H1 (cell line): ENCODE data around the gene ANAPC2. TPM values are rescaled to one million over a fixed set of nuclear protein-coding genes. Genes with fewer than 3 reads are reported as not detected.

Source experiments
- EP300 ChIP-seq, 2 experiments: IDR thresholded peaks; 1 replicate in 1 of 2; 2 replicates in 1 of 2; pipeline ENCODE4 v1.6.1; 2011 to 2012; ENCODE audit warnings: low read depth in 2 of 2, low read length in 2 of 2, mild to moderate bottlenecking in 2 of 2, borderline replicate concordance in 1 of 2, inconsistent platforms in 1 of 2, moderate library complexity in 1 of 2
- EZH2 ChIP-seq: fragments of 200-600 bp; sonication (generic); IDR thresholded peaks from 2 replicates; pipeline ENCODE4 v1.7.1; 2012; ENCODE audit warnings: low read depth, mild to moderate bottlenecking, moderate library complexity, low read length, inconsistent platforms; ENCODE audit not compliant: severe bottlenecking
- FOSL1 ChIP-seq: IDR thresholded peaks from 2 replicates; pipeline ENCODE4 v1.6.1; 2011; ENCODE audit warnings: mild to moderate bottlenecking, low read depth, low read length, moderate library complexity; ENCODE audit not compliant: insufficient read depth
- POU5F1 ChIP-seq: IDR thresholded peaks from 2 replicates; pipeline ENCODE4 v1.6.1; 2011; ENCODE audit warnings: low read depth, mild to moderate bottlenecking, low read length, moderate library complexity
- RBBP5 ChIP-seq: IDR thresholded peaks from 2 replicates; pipeline ENCODE4 v1.7.1; 2012; ENCODE audit warnings: low read depth, mild to moderate bottlenecking, inconsistent platforms, low read length, moderate library complexity, borderline replicate concordance
- SP4 ChIP-seq: IDR thresholded peaks from 2 replicates; pipeline ENCODE4 v1.6.1; 2012; ENCODE audit warnings: low read length, inconsistent platforms
- TEAD4 ChIP-seq: IDR thresholded peaks from 2 replicates; pipeline ENCODE4 v1.6.1; 2012; ENCODE audit warnings: low read depth, low read length, inconsistent platforms, mixed read lengths
- polyA plus RNA-seq, 7 experiments: library from polyadenylated mRNA; depleted of rRNA in 3 of 7; stranded (reverse) in 5 of 7; unstranded in 2 of 7; fragments of >200 nt in 5 of 7; fragments of 200-250 nt in 2 of 7; gene quantifications; 1 replicate in 5 of 7; 2 replicates in 1 of 7; 4 replicates in 1 of 7; pipeline versions ENCODE4 v1.2.1 to v1.2.3, GENCODE V29; 2011 to 2013; ENCODE audit warnings: missing spikeins in 2 of 7, mixed read lengths in 2 of 7
- total RNA-seq: library from RNA; stranded (reverse); fragmentation: NEBNext Ultra II Directional; extraction: Animal tissue kit (Norgen Biotek cat#: 25700); gene quantifications from 2 replicates; pipeline ENCODE4 v1.2.1, GENCODE V29; 2021

ANAPC2 gene
- total and polyA plus RNA-seq, 2 of the 8 experiments (the other 6 are each of a cell fraction or from before 2014, with no cell fraction given), result 30.2 to 37.7 TPM

GRCh38 chr9:137128158-137128861 lies 60.0 kb downstream of the ANAPC2 start (continued):
- TF ChIP-seq POU5F1 (no peak), FOSL1 (no peak), SP4 (no peak), EZH2 (no peak), EP300 (IDR thresholded peaks at IDR 0.05; ENCODE audit: borderline replicate concordance in 1 of 2, low read depth in 2 of 2, low read length in 2 of 2) (no peak), RBBP5 (no peak), TEAD4 (no peak)
- TF ChIP-seq, all 59 proteins: peak for 0
